Testis (tissue), 2 donors: ENCODE measurements around the gene MIA.

Experiments
- POLR2A ChIP-seq: fragments of 450-650 bp; IDR thresholded peaks from one replicate; pipeline ENCODE4 v1.6.1; 2017; ENCODE audit warnings: antibody characterized with exemption, mild to moderate bottlenecking, moderate library complexity
- TF ChIP-seq, protein P1 (sequence below), 3 experiments: fragments of 450-650 bp in 2 of 3; fragments of 200-600 bp in 1 of 3; sonication (generic) in 1 of 3; IDR thresholded peaks; one replicate each; pipeline ENCODE4 v1.5.1; 2016 to 2019; ENCODE audit warnings: antibody characterized with exemption in 3 of 3, mild to moderate bottlenecking in 2 of 3, moderate library complexity in 1 of 3

DNA sequence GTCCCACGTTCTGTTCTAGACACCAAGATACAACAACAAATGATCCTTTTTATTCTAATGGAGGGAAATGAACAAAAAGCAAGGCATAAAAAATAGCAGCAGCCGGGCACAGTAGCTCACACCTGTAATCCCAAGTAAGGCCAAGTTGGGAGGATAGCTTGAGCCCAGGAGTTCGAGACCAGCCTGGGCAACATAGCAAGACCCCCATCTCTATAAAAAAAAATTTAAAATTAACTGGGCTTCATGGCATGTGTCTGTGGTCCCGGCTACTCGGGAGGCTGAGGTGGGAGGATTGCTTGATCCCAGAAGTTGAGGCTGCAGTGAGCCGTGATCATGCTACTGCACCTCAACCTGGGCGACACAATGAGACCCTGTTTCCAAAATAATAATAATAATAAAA is 1.0 kb downstream of the MIA start:
- TF ChIP-seq, protein P1, sequence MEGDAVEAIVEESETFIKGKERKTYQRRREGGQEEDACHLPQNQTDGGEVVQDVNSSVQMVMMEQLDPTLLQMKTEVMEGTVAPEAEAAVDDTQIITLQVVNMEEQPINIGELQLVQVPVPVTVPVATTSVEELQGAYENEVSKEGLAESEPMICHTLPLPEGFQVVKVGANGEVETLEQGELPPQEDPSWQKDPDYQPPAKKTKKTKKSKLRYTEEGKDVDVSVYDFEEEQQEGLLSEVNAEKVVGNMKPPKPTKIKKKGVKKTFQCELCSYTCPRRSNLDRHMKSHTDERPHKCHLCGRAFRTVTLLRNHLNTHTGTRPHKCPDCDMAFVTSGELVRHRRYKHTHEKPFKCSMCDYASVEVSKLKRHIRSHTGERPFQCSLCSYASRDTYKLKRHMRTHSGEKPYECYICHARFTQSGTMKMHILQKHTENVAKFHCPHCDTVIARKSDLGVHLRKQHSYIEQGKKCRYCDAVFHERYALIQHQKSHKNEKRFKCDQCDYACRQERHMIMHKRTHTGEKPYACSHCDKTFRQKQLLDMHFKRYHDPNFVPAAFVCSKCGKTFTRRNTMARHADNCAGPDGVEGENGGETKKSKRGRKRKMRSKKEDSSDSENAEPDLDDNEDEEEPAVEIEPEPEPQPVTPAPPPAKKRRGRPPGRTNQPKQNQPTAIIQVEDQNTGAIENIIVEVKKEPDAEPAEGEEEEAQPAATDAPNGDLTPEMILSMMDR (IDR thresholded peaks at IDR 0.05), result no peak
- no peak for TF ChIP-seq POLR2A
